NCI-H1092 treated with DMSO at 0.1 percent for 48 hours (cell line): ENCODE data around the gene TXNDC16.
"Not testable (repeated sequence)": the region's sequence is repeated elsewhere in the genome, so short reads cannot be mapped to it uniquely, and the experiment has no call there.

Experiments
- DNase-seq: peaks from one replicate; lab custom pipeline; 2025; lab: John Stamatoyannopoulos, UW

TXNDC16 gene, protein sequence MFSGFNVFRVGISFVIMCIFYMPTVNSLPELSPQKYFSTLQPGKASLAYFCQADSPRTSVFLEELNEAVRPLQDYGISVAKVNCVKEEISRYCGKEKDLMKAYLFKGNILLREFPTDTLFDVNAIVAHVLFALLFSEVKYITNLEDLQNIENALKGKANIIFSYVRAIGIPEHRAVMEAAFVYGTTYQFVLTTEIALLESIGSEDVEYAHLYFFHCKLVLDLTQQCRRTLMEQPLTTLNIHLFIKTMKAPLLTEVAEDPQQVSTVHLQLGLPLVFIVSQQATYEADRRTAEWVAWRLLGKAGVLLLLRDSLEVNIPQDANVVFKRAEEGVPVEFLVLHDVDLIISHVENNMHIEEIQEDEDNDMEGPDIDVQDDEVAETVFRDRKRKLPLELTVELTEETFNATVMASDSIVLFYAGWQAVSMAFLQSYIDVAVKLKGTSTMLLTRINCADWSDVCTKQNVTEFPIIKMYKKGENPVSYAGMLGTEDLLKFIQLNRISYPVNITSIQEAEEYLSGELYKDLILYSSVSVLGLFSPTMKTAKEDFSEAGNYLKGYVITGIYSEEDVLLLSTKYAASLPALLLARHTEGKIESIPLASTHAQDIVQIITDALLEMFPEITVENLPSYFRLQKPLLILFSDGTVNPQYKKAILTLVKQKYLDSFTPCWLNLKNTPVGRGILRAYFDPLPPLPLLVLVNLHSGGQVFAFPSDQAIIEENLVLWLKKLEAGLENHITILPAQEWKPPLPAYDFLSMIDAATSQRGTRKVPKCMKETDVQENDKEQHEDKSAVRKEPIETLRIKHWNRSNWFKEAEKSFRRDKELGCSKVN

GRCh38 chr14:52552063-52552988 lies at the start of gene TXNDC16, which contains the start of gene GPR137C:
TSS of gene TXNDC16 (minus strand) at chr14:52552505. CDS start at chr14:52543557, 8,948 bp downstream.
TSS of gene GPR137C (plus strand) at chr14:52552836. CDS start at chr14:52553148, 312 bp downstream.
- peak; percentile 100 for DNase-seq

- no peak for DNase-seq
Observed at GRCh38 chr14:52599974-52600373, 47.7 kb upstream of the TXNDC16 start.

GRCh38 chr14:52598568-52598967 lies 46.3 kb upstream of the TXNDC16 start:
- DNase-seq = no peak

DNA sequence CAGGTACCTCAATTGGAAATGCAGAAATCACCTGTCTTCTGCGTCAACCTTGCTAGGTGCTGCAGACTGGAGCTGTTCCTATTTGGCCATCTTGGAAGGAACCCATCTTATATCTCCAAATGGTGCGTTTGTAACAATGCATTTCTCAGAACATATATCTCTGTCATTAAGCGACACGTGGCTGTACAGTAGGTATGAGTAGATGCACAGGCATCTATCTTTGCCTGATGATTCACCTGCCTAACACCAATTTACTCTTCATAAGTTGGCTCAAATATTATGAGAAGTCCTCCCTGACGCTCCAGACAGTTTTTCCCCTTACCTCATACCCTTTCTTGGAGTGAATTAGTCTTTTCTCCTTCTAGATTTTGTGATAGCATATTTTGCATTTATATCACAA lies 44.6 kb upstream of the TXNDC16 start:
- DNase-seq = no peak

- no peak for DNase-seq
Observed at GRCh38 chr14:52596320-52596719, 44.0 kb upstream of the TXNDC16 start.

- DNase-seq = no peak
Observed at GRCh38 chr14:52590318-52590717, 38.0 kb upstream of the TXNDC16 start.

GRCh38 chr14:52589646-52590045 lies 37.3 kb upstream of the TXNDC16 start:
- DNase-seq = no peak

DNA sequence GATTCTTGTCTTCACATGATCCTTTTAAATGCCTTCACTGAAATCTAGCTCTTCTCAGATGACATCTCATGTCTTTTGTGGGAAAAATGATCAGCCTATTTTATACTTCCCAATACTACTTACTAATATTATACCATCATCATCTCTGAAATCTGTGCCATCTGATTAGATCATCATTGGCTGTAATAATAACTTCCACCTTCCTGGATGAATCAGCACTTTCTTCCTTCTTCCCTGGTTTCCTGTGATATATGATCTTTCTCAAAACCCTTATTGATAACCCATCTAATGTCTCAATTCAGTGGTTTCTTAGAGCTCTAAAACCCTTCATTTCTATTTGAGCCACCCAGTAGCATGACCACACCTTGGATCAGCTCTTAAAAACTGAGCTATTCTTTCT lies 31.2 kb upstream of the TXNDC16 start:
- no peak for DNase-seq

DNA sequence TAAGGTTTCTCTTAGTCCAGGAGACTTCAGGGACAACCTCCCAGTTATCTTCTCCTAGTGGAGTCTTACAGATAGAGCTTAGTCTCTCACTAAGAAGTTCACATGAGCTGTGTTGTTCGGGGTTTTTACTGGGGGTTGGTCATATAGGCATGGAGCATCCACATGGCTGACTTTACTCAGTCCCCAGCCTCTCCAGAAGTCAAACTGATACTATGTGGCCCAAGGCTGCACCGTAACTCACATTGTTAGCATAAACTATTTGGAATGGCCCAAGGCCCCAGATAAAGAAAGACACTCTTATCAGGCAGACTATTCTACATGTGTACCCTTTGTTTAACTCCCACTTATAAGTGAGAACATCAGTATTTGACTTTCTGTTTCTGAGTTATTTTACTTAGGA lies 23.6 kb upstream of the TXNDC16 start:
- DNase-seq = no peak

- not testable (repeated sequence) for DNase-seq
Observed at GRCh38 chr14:52568454-52568853, 16.1 kb upstream of the TXNDC16 start.

DNA sequence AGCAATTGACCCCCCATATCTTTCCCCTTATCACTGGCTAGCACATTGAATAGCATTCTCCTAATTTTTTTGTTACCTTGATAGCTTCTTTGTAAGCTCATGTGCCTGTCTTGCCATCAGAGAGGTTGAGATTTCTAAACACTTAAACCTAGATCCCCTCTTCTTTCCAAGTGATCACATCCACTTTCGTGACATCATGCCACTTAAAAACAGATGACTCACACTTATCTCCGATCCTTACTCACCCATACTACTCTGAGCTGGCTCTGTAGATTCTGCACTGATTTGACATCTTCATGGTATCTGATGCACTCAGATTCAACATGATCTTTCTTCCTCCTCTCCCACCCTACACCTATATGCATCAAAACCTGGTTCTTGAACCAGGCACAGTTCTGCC lies 10.8 kb upstream of the TXNDC16 start:
- DNase-seq = no peak

DNA sequence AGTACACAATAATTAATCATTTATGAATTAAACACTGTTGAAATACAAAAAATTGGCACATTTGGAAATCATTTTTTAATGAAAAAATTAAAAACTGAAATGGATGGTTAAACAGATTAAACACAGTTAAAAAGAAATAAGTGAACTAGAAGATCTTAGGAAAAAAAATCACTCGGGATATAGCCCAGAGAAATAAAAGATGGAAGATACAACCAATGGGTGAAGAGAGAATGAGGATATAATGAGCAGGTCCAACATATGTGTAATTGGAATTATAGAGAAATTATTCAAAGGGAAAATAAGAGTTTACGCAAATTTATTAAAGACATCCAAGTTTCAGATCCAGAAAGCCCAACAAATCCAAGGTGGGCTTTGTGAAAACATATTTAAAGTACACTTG lies 6.4 kb upstream of the TXNDC16 start:
- no peak for DNase-seq

DNA sequence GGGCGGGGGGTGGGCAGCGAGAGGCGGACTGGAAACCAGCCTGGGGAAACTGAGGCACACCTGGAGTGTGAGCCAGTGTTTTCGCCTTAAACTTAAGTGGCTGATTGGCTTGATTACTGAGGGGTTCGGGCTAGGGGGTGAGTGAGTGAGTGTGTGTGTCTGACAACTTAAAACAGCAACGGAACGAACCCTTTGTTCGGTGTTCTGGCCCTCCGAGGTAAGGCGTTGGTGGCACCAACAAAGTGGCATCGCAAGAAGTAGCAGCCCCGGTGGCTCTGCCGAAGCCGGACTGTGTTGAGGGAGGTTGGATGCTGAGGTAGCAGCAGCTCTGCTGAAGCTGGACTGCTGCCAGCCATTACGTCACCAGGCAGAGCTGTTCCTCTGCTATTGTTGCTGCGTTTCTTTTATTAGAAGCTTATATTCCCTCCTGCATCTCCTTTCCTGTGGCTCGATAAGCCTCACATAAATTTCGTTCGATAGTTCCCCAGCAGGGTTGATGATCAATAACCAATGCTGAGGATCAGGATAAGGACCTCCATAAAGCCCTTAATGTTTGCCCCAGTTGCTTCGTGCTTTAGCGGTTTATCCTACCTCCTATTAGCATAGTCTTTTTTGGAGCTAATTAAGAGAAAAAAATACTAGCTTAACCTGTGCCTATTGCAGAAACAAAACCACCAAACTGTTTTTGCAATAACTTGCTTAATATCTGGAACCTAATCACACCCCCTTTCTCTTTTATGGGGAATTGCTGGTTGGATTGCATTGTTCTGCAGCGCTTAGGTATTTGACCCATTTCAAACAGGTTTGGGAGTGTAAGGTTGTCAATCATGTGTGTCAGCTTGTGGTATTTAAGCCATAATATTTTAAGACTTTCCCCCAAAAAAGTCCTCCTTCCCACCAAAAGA lies 1.6 kb upstream of the TXNDC16 start:
- peak; percentile 87 for DNase-seq

DNA sequence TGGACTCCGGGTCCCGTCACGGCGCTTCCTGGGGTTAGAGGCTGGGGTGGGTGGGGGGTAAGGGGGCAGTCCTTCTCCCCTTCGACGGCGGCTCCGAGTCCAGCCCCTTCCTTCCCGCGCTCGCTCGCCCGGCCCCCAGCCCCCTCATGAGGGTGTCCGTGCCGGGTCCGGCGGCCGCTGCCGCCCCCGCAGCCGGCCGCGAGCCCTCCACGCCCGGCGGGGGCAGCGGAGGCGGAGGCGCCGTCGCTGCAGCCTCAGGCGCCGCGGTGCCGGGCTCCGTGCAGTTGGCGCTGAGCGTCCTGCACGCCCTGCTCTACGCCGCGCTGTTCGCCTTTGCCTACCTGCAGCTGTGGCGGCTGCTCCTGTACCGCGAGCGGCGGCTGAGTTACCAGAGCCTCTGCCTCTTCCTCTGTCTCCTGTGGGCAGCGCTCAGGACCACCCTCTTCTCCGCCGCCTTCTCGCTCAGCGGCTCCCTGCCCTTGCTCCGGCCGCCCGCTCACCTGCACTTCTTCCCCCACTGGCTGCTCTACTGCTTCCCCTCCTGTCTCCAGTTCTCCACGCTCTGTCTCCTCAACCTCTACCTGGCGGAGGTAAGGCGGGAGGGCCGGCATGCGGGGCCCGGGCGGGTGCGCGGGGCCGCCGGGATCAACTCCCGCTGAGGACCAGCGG lies 831 bp upstream of the TXNDC16 start:
- peak; percentile 63 for DNase-seq

DNA sequence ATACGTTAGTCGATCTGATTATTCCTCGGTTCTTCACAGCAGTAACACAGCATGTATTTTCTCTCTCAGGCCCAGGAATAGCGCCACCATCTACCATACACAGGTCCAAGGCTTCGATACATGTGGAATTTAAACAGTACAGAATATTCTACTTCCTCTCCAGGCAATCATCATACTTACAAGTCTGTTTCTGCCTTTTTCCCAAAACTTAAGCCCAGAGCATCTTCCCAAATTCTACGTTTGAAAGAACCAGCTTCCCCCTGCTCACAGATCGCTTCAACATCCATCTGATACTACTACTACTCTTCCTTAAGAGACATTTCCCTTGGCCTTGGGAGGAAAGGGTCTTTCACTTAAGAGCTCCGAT lies 626 bp downstream of the TXNDC16 start:
- DNase-seq = peak; percentile 86

GRCh38 chr14:52551205-52551604 lies 1.1 kb downstream of the TXNDC16 start:
- no peak for DNase-seq

DNA sequence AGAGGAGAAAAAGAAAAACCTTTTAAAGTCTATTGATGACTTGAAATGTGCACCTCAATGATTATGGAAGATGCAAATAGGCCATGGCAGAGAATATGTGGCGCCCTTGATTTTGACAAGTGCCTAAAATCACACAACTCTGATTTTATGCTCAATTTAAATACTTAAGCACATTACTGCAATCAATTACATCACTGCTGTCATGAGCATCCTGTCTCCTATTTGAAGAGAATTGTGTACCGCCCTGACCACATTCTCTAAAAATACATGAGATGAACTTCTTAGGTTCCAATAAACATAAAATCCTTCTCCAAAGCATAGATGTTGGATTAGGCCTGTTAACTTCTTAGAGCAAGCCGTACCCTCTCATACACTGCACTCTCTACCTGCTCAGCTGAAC lies 1.6 kb downstream of the TXNDC16 start:
- no peak for DNase-seq

GRCh38 chr14:52547526-52547925 lies 4.8 kb downstream of the TXNDC16 start:
- DNase-seq = no peak

- DNase-seq = no peak
Observed at GRCh38 chr14:52547027-52547426, 5.3 kb downstream of the TXNDC16 start.

- no peak for DNase-seq
Observed at GRCh38 chr14:52546318-52546670, 6.0 kb downstream of the TXNDC16 start.
